ENCODE measurements around the gene FDPS.

GRCh38 chr1:155320661-155321617 is 12.3 kb downstream of the FDPS start, which contains the start of gene RUSC1:
- TF ChIP-seq CTCF (IDR thresholded peaks at IDR 0.05) (peak in 1 of 4 experiments; percentile 23), EP300 (IDR thresholded peaks at IDR 0.05) (no peak)
